Spleen (tissue), 11 donors: ENCODE measurements around the gene PPP1R37. TPM values are rescaled to one million over a fixed set of nuclear protein-coding genes. Genes with fewer than 3 reads are reported as not detected.
A peak's percentile ranks its signal among the peaks of the same experiment; 100 is the strongest.

Experiments used
- DNase-seq: peaks from one replicate; pipeline ENCODE4 v3.0.0-alpha.2; 2020
- H3K27ac ChIP-seq, 8 donors: fragments of 200-600 bp; sonication (generic) in 7 of 8; 1 replicate in 4 of 8; 2 replicates in 4 of 8; pipeline versions ENCODE4 v1.5.0 to v1.8.0; 2016 to 2021; ENCODE audit warnings: inconsistent platforms in 4 of 8, mild to moderate bottlenecking in 4 of 8, moderate library complexity in 1 of 8
- H3K27me3 ChIP-seq, 7 donors: fragments of 200-600 bp; sonication (generic) in 6 of 7; replicated peaks in 1 of 7; 1 replicate in 4 of 7; 2 replicates in 3 of 7; pipeline versions ENCODE4 v1.5.0 to v1.8.0; 2016 to 2021; ENCODE audit warnings: inconsistent platforms in 3 of 7, mild to moderate bottlenecking in 1 of 7
- H3K36me3 ChIP-seq, 6 donors: fragments of 200-600 bp; sonication (generic) in 5 of 6; 1 replicate in 4 of 6; 2 replicates in 2 of 6; pipeline versions ENCODE4 v1.5.0 to v1.8.0; 2016 to 2021; ENCODE audit warnings: inconsistent platforms in 2 of 6
- H3K4me1 ChIP-seq, 6 donors: fragments of 200-600 bp; sonication (generic) in 5 of 6; 1 replicate in 3 of 6; 2 replicates in 3 of 6; pipeline versions ENCODE4 v1.5.0 to v1.8.0; 2016 to 2021; ENCODE audit warnings: inconsistent platforms in 3 of 6
- H3K4me3 ChIP-seq, 8 donors: fragments of 200-600 bp; sonication (generic) in 7 of 8; 1 replicate in 4 of 8; 2 replicates in 4 of 8; pipeline versions ENCODE4 v1.5.0 to v1.8.0; 2016 to 2021; ENCODE audit warnings: inconsistent platforms in 4 of 8, mild to moderate bottlenecking in 4 of 8, moderate library complexity in 2 of 8
- H3K9me3 ChIP-seq, 8 donors: fragments of 200-600 bp; sonication (generic) in 7 of 8; 1 replicate in 4 of 8; 2 replicates in 4 of 8; pipeline versions ENCODE4 v1.5.0 to v1.8.0; 2016 to 2021; ENCODE audit warnings: inconsistent platforms in 4 of 8
- CTCF ChIP-seq, 11 experiments: fragments of 200-600 bp in 7 of 11; fragments of 450-650 bp in 4 of 11; sonication (generic) in 4 of 11; IDR thresholded peaks in 8 of 11; conservative IDR thresholded peaks in 3 of 11; 1 replicate in 7 of 11; 2 replicates in 4 of 11; pipeline versions ENCODE4 v1.4.0 to v1.8.0; 2016 to 2021; ENCODE audit warnings: antibody characterized with exemption in 11 of 11, inconsistent platforms in 4 of 11, mild to moderate bottlenecking in 1 of 11
- POLR2A ChIP-seq, 3 donors: fragments of 450-650 bp; IDR thresholded peaks; one replicate each; pipeline ENCODE4 v1.5.1; 2017; ENCODE audit warnings: antibody characterized with exemption in 3 of 3, mild to moderate bottlenecking in 1 of 3
- POLR2AphosphoS5 ChIP-seq, 3 donors: sonication (generic); formaldehyde crosslinking; IDR thresholded peaks; one replicate each; pipeline ENCODE4 v1.5.1; 2017; ENCODE audit warnings: antibody characterized with exemption in 3 of 3
- WGBS, 5 donors: extraction: QIAGEN DNeasy Blood & Tissue Kit in 3 of 5; methylation state at CpG; one replicate each; pipeline versions ENCODE4 v1.1.5 to v1.1.7; 2013 to 2018; 5-methylcytosine and 5-hydroxymethylcytosine counted together
- intact Hi-C: fragments of 100-400 bp; cut with DNase I; formaldehyde crosslinking; loops from one replicate; pipeline ENCODE4 v1.15.0; 2023; ENCODE audit warnings: low total_unique reads
- polyA plus RNA-seq, 3 donors: library from polyadenylated mRNA; stranded (reverse); fragments of 200-250 nt; gene quantifications; one replicate each; pipeline ENCODE4 v1.2.1, GENCODE V29; 2013
- total RNA-seq, 7 donors: library from RNA; depleted of rRNA in 3 of 7; stranded (reverse); fragments of >200 nt in 3 of 7; fragmentation: NEBNext Ultra II Directional in 4 of 7; extraction: Animal tissue kit (Norgen Biotek cat#: 25700) in 4 of 7; gene quantifications; one replicate each; pipeline versions ENCODE4 v1.1.0 to v1.2.1, GENCODE V29; 2016 to 2021
- donor health status: healthy with polysubstance abuse.
- donor health status: DM: no; HTN: no; CAD: no; lungs with moderate emphysema.
- donor health status: DM: no; HTN: no; CAD: no.
- donor health status: Bipolar disorder and iron deficiency.
- donor health status: healthy.
- donor health status: DM: no; HTN: no; CAD: no.
- donor health status: DM: yes; HTN: yes; CAD: no.

PPP1R37 gene
- total and polyA plus RNA-seq, 10 donors = 14.3 to 36.7 (median 20.0) TPM

DNA sequence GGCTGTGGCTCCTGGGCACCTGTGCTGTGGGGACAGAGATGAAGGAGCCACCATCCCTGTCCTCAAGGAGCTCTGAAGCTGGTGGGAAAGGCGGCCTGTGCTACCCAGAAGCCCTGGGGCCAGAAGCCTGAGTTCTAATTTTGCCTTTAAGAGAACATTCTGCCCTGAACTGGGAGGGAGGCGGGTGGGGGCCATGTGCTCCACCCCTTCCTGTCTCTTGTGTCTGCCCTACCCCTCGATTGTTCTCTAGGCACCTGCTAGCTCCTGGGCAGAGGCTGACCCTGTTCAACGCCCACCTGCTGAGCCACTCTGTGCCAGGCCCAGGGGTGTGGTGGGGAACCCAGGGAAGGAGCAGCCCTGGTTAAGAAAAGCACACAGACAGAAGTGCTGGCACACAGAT is 79.2 kb downstream of the PPP1R37 start:
- no peak for TF ChIP-seq POLR2A (IDR thresholded peaks at IDR 0.05)
- TF ChIP-seq CTCF (IDR thresholded peaks at IDR 0.05 in 8 of 11, conservative IDR thresholded peaks at IDR 0.05 in 3 of 11) = no peak
- no peak for TF ChIP-seq POLR2AphosphoS5 (IDR thresholded peaks at IDR 0.05)
- Histone ChIP-seq H3K4me3 (no peak overlapping the region), H3K9me3 (no peaks in the 10 kb centered on the region), H3K27me3 (no peaks in the 10 kb centered on the region), H3K27ac (peak overlapping the region in 5 of 8 donors; percentile 48 to 78 (median 73)), H3K36me3 (peaks cover 0 to 10% (median 0%) of the 10 kb centered on the region in 6 donors), H3K4me1 (peaks cover 21 to 86% (median 60%) of the 10 kb centered on the region in 6 donors)
- DNase-seq = no peak
- intact Hi-C loops = no loop called here
- 10 to 46% (median 35%) methylated on average over 3 to 4 of the region's 4 CpGs for WGBS, 5 donors

GRCh38 chr19:45172611-45173208 is 79.7 kb downstream of the PPP1R37 start:
- no peak for DNase-seq
- H3K36me3 ChIP-seq = peaks cover 0 to 10% (median 0%) of the 10 kb centered on the region in 6 donors
- peaks cover 24 to 86% (median 63%) of the 10 kb centered on the region in 6 donors for H3K4me1 ChIP-seq
- no peak overlapping the region for H3K4me3 ChIP-seq
- intact Hi-C loops = no loop called here
- H3K27me3 ChIP-seq = no peaks in the 10 kb centered on the region
- H3K9me3 ChIP-seq = no peaks in the 10 kb centered on the region
- TF ChIP-seq CTCF (IDR thresholded peaks at IDR 0.05 in 8 of 11, conservative IDR thresholded peaks at IDR 0.05 in 3 of 11) (no peak), POLR2AphosphoS5 (IDR thresholded peaks at IDR 0.05) (no peak), POLR2A (IDR thresholded peaks at IDR 0.05) (no peak)
- WGBS, 5 donors = 88 to 95% (median 92%) methylated on average over 13 to 17 of the region's 18 CpGs
- H3K27ac ChIP-seq = peak overlapping the region in 5 of 8 donors; percentile 48 to 78 (median 73)

DNA sequence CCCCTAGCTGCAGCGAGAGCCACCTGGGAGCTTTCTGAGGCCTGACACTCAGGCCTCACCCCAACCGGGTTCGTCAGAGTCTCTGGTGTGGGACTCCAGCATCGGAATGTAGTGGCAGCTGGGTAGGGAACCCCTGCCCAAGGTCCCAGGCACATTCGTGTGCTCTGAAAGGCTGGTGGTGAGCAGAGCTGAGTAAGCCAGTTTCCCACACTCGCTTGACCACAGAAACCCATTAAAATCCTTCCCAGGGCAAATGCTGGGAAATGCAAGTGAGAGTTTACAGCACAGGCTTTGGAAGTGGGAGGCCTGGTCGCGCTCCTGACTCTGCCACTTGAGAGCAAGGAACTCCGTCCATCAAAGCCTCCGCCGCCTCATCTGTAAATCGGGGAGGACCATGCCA is 80.8 kb downstream of the PPP1R37 start:
- Histone ChIP-seq H3K4me3 (no peak overlapping the region), H3K27ac (peak overlapping the region in 1 of 8 donors; percentile 10), H3K4me1 (peaks cover 24 to 82% (median 60%) of the 10 kb centered on the region in 6 donors), H3K9me3 (no peaks in the 10 kb centered on the region), H3K27me3 (no peaks in the 10 kb centered on the region), H3K36me3 (peaks cover 0 to 3% (median 0%) of the 10 kb centered on the region in 6 donors)
- WGBS, 5 donors = 63 to 73% (median 67%) methylated on average over 12 of the region's 12 CpGs
- DNase-seq = no peak
- intact Hi-C loops = no loop called here
- TF ChIP-seq POLR2AphosphoS5 (IDR thresholded peaks at IDR 0.05) (no peak), POLR2A (IDR thresholded peaks at IDR 0.05) (no peak), CTCF (IDR thresholded peaks at IDR 0.05 in 8 of 11, conservative IDR thresholded peaks at IDR 0.05 in 3 of 11) (no peak)

GRCh38 chr19:45175515-45176345 is 82.8 kb downstream of the PPP1R37 start:
- intact Hi-C loops = no loop called here
- DNase-seq = no peak
- Histone ChIP-seq H3K9me3 (no peaks in the 10 kb centered on the region), H3K36me3 (peaks cover 0 to 6% (median 0%) of the 10 kb centered on the region in 6 donors), H3K4me3 (no peak overlapping the region), H3K27me3 (no peaks in the 10 kb centered on the region), H3K27ac (peak overlapping the region in 2 of 8 donors; percentile 44 to 91), H3K4me1 (peaks cover 29 to 79% (median 60%) of the 10 kb centered on the region in 6 donors)
- 77 to 87% (median 84%) methylated on average over 10 of the region's 10 CpGs for WGBS, 5 donors
- no peak for TF ChIP-seq CTCF (IDR thresholded peaks at IDR 0.05 in 8 of 11, conservative IDR thresholded peaks at IDR 0.05 in 3 of 11)
- no peak for TF ChIP-seq POLR2A (IDR thresholded peaks at IDR 0.05)
- TF ChIP-seq POLR2AphosphoS5 (IDR thresholded peaks at IDR 0.05) = no peak
